GM18519 (cell line): Measurements from ENCODE around the gene DEUP1.
"Not testable (repeated sequence)": the region's sequence is repeated elsewhere in the genome, so short reads cannot be mapped to it uniquely, and the experiment has no call there.

Experiments
- ATAC-seq: cut with Tn5 transposase; IDR thresholded peaks from one replicate; pipeline ENCODE4 v1.9.1; 2021; ENCODE audit warnings: mild to moderate bottlenecking, moderate library complexity; ENCODE audit not compliant: unreplicated experiment, low FRiP score

DEUP1 gene

DNA sequence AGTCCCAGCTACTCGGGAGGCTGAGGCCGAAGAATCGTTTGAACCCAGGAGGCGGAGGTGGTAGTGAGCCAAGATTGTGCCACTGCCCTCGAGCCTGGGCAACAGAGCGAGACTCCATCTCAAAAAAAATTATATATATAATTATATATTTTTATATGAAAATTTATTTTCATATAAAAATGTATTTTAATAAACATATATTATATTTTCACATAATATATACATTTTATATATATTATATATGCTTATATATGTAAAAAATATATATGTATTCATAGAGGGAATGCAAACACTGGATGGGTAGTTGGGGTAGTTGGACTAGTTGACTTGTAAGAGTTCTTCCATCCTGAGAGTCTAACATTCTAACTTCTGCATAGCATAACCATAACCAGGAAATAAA, 20.3 kb downstream of the DEUP1 start:
- ATAC-seq, result no peak

DNA sequence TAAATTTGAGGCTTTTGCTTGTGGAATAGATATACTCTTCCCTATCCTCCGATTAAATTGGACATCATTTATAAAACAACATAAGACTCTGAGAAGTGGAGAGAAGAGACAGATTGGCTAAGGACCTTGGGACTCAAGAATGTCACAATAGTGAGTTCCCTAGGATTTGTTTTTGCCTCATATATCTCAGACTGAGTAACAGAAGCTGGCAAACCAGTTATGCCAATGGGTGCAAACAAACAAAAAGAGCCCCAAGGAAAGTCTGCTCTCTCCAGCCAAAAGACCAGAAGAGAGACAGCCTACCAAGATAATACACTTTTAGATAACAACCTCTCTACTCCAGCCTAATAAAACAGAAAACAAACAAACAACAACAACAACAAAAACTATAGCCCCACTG, 28.9 kb downstream of the DEUP1 start:
- ATAC-seq, result no peak

DNA sequence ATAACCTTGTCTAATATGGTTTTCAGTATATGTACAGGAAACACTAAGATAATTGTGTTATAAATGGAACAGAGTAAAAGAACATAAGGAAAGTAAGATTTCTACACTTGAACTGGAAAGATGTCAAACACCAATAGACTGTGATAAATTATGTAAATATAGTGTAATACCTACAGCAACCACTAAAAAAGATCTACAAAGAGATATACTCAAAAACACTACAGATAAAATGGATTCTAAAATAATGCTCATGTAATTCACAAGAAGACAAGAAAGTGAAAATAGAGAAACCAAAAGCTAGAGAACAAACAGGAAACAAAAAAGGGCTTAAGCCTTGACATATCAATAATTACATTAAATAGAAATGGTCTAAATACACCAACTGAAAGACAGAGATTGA, 30.9 kb downstream of the DEUP1 start:
- ATAC-seq, result no peak

DNA sequence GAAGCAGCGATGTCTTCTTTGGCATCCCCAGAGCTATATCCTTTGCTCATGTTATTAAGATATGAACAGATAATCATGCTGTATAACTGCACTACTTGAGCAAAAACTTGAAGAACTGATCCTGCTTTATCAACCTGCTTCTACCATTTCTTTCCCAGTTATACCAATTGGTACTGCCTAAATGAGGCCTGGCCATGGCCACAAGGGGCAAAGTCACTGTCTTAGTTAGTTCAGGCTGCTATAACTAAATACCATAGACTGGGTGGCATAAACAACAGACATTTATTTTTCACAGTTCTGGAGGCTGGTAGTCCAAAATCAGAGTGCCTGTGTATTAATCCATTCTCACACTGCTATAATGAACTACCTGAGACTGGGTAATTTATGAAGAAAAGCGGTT, 37.5 kb downstream of the DEUP1 start:
- no peak for ATAC-seq

DNA sequence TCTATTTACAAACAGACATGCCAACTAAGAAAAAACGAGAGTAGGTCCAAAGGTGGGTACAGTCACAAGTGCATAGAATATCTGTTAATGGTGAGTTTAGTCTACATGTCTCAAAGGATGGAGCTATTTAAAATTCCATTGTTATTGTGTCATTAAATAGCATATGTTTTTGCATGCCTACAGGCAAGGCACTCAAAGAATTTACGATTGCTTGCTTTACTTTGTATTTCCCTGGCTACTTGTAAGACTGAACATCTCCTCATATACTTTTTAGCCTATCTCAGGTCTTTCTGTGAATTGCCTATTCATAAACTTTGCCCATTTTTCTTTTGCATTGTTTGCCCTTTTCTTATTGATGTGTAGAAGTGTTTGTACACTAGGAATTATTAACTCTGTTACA, 39.7 kb downstream of the DEUP1 start:
- ATAC-seq, result no peak

DNA sequence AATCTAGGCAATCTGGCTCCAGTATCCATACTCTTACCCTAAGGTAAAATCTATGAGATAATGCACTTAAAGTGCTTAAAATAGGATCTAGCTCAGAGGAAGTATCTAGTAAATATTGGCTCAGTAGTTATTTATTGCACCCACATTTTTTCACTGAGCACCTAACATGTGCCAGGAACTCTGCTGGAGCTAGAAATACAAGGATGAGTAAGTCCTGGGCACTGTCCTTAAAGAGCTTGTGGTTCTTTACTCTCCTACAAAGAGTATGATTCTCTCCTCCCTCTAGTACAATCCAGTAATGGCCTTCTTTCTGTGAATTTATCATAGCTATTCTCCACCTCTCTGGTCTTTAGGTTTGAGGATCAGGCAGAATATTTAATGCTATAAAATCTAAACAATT, 59.2 kb downstream of the DEUP1 start:
- ATAC-seq, result no peak

DNA sequence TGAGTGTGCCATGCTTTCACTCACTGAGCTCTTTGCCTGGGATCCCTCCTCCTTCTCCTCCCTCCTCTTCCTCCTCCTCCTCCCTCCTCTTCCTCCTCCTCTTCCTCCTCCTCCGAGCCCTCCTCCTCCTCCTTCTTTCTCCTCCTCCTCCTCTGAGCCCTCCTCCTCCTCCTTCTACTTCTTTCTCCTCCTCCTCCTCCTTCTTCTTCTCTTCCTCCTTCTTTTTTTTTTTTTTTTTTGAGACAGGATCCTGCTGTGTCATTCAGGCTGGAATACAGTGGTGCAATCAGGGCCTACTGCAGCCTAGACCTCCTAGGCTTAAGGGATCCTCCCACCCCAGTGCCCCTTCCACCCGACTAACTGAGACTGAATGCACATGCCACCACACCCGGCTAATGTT, 62.3 kb downstream of the DEUP1 start:
- no peak for ATAC-seq

DNA sequence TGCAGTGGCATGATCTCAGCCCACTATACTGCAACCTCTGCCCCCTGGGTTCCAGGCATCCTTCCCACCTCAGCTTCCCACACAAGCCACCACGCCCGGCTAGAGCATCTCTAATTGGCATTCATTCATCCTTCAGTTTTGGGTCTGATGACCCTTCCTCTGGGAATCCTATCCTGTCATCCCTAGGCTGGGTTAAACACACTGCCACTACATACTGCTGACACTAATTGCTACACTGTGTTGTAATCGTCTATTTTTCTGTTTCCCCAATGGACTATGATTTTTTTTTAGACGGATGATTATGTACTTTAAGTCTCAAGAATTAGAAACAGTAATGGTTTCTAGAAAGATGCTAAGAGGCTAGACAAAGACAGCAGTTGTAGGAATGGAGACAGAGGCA, 62.8 kb downstream of the DEUP1 start:
- ATAC-seq, result no peak

DNA sequence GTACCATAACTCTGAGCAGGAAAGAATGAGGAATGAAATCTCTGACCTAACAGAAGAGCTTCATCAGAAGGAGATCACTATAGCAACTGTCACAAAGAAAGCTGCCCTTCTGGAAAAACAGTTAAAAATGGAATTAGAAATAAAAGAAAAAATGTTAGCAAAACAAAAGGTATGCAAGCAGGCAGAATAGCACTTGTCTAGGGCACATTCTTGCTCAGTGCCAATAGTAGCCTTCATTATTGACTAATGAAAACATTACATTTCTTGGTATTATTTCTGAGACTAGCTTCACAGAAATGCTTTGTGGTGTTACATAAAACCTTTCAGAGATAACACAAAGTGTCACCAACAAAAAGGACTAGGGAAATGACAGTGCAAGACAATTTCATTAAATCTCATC, 63.9 kb downstream of the DEUP1 start:
- no peak for ATAC-seq

DNA sequence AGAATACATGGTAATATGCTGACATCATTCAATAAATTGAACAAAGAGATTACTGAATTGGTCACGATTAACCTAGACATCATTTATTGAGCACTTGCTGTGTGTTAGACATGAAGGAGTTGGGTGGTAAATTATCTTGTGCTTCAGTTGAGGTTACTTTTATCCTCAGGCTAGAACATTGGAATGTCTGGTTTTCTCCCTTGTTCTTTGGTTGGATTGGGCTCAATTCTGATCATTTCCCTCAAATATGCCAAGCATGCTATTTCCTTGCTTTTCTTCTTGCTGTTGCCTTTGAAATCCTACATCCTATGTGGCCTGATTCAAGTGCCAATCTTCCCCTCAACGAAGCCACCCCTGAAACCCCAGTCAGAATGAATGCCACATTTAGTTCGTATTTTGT, 65.8 kb downstream of the DEUP1 start:
- no peak for ATAC-seq

DNA sequence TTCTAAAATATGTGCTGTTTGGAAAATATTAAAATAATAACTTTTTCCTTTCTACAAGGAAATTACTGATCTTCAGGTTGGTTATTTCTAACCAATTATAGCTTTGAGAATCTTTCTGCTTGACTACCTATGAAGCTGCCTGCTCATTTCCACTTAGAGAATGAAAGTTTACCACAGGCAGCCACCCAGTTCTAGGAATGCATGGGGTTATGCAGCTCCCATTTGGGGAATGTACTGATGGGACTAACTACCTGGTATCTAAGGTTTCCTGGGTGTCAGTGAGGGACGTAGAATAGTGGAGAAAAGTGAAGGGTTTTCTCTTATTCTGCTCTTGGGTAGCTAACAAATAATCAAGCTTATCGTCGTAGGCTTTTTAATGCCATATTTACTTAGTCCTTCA, 73.4 kb downstream of the DEUP1 start:
- ATAC-seq, result no peak

DNA sequence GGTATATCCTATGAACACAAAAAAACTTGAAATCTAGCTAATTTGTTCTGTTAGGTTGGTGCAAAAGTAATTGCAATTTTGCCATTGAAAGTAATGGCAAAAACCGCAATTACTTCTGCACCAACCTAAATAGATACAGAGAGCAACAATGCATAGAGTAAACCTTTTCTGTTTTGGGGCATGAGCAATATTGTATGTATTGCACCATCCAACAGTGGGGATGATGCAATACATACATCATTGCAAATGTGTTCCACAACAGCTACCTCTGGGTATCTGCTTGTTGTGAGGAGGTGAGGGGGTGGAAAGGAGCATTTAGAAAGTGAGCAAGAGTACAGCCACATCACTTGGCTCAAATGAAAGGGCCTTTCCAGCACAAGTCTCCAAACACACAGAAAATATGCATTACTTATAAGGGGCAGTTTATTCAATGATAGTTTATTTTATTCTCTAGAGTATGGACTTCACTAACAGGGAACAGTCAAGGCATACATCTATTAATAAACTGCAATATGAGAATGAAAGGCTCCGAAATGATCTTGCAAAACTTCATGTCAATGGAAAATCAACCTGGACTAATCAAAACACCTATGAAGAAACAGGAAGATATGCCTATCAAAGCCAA, 77.3 kb downstream of the DEUP1 start:
- ATAC-seq, result no peak

DNA sequence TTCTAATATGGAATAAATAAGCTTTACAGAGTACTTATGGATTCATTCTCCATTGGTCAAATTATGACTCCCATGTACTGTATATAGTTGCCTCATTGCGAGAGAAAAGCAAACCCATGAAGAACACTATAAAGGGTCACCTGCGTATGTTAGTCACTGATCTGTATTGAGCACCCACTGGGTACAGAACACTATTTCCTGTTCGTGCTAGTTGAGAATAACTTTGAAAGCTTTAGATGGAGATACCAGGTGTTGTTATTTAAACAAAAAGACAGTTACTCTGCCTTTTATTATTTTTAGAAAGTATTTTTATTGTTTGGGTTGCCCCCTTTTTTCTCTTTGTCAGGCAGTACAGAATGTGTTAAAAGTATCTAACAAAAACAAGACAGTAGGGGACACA, 79.9 kb downstream of the DEUP1 start:
- no peak for ATAC-seq

DNA sequence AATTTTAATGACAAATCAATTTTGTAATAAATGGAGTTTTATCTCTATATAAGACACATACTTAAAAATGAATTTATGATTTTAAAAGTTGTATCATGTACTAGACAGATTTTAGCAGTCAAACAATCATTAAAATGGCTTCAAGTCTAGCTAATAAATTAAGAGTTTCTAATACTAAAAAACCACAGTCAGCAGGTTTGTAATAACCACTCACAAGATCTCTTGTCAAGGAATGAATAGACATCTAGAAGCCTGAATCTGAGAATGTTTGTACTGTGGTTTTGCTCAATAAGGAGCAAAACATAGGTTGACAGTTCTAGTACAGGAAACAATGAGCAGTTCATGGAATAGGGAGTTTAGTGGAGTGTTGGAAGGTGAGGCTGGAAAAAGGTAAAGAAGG, 81.2 kb downstream of the DEUP1 start:
- no peak for ATAC-seq

DNA sequence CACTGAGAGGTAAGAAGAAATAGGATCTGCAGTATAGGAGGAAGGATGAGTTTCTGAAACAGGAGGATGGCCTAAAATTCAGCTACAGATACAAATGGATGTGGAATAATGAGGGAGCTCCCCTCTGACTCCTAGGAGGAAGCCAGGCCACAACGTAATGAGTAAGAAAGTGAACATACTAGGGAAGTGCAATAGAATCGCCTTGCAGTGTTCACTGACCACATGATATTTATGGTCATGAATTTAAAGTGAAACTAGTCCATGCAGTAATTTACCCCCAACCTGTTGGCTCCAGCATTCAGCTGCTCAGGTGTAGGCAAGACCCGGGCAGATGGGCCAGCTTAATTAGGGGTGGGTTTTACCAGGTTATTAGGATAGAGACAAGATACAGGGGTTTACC, 101.7 kb downstream of the DEUP1 start:
- ATAC-seq, result no peak

DNA sequence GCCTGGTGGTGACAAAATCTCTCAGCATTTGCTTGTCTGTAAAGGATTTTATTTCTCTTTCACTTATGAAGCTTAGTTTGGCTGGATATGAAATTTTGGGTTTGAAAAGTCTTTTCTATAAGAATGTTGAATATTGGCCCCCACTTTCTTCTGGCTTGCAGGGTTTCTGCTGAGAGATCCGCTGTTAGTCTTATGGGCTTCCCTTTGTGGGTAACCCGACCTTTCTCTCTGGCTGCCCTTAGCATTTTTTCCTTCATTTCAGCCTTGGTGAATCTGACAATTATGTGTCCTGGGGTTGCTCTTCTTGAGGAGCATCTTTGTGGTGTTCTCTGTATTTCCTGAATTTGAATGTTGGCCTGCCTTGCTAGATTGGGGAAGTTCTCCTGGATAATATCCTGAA, 112.7 kb downstream of the DEUP1 start:
- ATAC-seq, result not testable (repeated sequence)

DNA sequence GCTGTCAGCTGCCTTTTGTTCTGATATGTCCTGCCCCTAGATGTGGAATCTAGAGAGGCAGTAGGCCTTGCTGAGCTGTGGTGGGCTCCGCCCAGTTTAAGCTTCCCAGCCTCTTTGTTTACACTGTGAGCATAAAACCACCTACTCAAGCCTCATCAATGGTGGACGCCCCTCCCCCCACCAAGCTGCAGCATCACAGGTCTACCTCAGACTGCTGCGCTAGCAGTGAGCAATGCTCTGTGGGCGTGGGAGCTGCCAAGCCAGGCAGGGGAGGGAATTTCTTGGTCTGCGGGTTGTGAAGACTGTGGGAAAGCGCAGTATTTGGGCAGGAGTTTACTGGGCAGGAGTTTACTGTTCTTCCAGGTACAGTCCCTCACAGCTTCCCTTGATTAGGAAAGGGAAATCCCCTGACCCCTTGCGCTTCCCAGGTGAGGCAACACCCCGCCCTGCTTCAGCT, 114.1 kb downstream of the DEUP1 start:
- no peak for ATAC-seq

DNA sequence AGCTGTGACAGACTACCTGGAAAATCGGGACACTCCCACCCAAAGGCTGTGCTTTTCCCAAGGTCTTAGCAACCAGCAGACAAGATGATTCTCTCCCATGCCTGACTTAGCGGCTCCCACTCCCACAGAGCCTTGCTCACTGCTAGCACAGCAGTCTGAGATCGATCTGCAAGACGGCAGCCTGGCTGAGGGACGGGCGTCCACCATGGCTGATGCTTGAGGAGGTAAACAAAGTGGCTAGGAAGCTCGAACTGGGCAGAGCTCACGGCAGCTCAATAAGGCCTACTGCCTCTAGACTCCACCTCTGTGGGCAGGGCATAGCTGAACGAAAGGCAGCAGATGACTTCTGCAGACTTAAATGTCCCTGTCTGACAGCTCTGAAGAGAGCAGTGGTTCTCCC, 127.7 kb downstream of the DEUP1 start:
- ATAC-seq, result no peak

DNA sequence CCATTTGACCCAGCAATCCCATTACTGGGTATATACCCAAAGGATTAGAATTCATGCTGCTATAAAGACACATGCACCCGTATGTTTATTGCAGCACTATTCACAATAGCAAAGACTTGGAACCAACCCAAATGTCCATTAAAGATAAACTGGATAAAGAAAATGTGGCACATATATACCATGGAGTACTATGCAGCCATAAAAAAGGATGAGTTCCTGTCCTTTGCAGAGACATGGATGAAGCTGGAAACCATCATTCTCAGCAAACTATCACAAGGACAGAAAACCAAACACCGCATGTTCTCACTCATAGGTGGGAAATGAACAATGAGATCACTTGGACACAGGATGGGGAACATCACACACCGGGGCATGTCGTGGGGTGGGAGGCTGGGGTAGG, 133.1 kb downstream of the DEUP1 start:
- ATAC-seq, result not testable (repeated sequence)

DNA sequence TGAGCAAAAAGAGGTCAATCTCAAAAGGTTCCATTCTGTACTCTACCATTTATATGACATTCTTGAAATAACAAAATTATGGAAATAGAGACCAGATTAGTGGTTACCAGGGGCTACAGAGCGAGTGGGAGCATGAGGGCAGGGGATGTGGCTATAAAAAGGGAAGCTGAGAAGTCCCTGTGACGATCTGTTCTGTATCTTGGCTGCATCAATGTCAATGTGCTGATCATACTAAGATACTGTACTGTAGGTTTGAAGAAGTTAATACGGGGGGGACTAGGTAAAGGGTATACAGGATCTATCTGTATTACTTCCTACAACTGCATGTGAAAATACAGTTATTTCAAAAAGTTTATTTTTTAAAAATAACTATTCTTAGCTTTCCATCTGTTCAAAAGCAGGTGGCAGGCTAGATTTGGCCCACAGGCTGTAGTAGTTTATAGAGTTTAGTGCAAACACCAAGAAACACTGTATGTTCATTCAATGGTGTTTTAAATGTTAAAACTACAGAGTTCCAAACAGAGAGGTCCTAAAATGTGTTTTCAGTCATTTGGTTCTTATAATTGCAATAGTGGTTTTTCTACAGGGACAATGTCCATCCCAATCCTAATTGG, 134.5 kb downstream of the DEUP1 start:
- no peak for ATAC-seq

DNA sequence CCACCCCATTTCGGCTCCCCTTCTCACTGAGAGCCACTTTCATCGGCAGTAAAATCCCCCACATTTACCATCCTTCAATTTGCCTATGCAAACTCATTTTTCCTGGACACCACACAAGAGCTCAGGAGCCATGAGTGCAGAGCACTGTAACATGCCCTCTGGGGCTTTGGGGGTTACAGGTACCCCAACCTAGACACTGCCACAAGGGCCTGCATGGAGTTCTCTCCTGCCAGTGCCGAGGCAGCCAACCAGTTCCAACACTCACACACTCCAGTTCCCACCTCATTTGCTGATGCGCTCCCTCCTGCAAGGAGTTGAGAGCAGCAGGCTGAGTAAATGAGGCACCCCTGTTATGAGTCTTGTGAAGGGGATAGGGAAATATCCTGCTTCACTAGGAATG, 136.5 kb downstream of the DEUP1 start:
- ATAC-seq, result no peak

DNA sequence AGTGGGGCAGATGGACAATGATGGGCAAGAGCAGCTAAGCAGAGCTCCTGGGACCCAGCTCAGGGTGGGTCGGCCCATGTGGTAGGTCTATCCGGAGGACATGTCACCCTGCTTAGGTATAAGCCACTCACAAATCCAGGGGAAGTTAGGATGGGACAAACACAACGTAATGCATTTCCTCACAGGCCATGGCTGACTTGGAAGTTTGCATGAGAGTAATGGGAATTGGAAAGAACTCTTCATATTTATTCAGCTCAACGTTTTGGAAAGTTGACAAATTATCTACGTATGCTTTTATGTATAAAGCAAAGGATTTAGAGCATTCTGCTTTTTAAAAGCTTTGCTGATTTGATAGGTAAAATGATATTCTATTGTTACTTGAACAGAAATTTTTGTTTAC, 137.7 kb downstream of the DEUP1 start:
- no peak for ATAC-seq

DNA sequence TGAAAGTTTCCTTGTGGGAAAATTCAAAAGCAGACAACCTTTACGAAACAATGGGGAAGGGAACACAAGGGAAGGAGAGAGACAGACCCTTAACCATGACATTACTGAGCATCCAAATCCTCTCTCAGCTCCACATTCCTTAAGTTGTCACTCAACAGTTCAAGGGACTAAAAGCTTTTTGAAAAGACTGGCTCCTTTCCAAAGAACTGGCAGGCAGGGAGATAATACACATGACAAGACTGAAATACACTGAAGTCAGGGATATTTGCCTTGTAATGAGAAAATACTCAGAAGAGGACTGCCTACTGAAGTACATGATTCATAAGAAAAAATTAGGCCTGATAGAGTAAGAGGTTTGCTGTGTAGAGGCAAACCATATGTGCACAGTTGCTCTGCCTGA, 143.6 kb downstream of the DEUP1 start:
- ATAC-seq, result no peak
